Type B pancreatic cell (in vitro differentiated cells): ENCODE measurements around the gene CACNA1S. TPM values are rescaled to one million over a fixed set of nuclear protein-coding genes. Genes with fewer than 3 reads are reported as not detected.

Experiments used
- DNase-seq: peaks from one replicate; pipeline ENCODE4 v3.0.0; 2021; ENCODE audit warnings: mixed read lengths; ENCODE audit not compliant: unreplicated experiment; ENCODE audit errors: extremely low spot score
- H3K27ac Mint-ChIP-seq: 2 replicates; pipeline ENCODE4 v1.8.0; 2021; ENCODE audit warnings: mild to moderate bottlenecking, mixed read lengths
- H3K27me3 Mint-ChIP-seq: 2 replicates; pipeline ENCODE4 v1.8.0; 2021; ENCODE audit warnings: mixed read lengths
- H3K36me3 Mint-ChIP-seq: 2 replicates; pipeline ENCODE4 v1.8.0; 2021; ENCODE audit warnings: mixed read lengths
- H3K4me1 Mint-ChIP-seq: one replicate; pipeline ENCODE4 v1.8.0; 2021; ENCODE audit warnings: mixed read lengths; ENCODE audit not compliant: unreplicated experiment
- H3K4me3 Mint-ChIP-seq: 2 replicates; pipeline ENCODE4 v1.8.0; 2021; ENCODE audit warnings: mild to moderate bottlenecking, mixed read lengths
- H3K9me3 Mint-ChIP-seq: 2 replicates; pipeline ENCODE4 v1.8.0; 2021; ENCODE audit warnings: mixed read lengths
- total RNA-seq: library from RNA; stranded (reverse); gene quantifications from 2 replicates; pipeline ENCODE4 v1.2.1, GENCODE V29; 2021; ENCODE audit warnings: low replicate concordance
- TF ChIP-seq, protein P1 (sequence below): fragments of 200-600 bp; sonication (generic); conservative IDR thresholded peaks from 2 replicates; pipeline ENCODE4 v1.5.0; 2021; ENCODE audit warnings: antibody characterized with exemption, mild to moderate bottlenecking

The CACNA1S gene
- total RNA-seq, 1 donor from 2014 or later: 0.12 TPM

GRCh38 chr1:201083741-201084140 lies 28.5 kb downstream of the CACNA1S start:
- H3K4me1 Mint-ChIP-seq: peaks cover 19% of the 10 kb centered on the region
- TF ChIP-seq, protein P1, sequence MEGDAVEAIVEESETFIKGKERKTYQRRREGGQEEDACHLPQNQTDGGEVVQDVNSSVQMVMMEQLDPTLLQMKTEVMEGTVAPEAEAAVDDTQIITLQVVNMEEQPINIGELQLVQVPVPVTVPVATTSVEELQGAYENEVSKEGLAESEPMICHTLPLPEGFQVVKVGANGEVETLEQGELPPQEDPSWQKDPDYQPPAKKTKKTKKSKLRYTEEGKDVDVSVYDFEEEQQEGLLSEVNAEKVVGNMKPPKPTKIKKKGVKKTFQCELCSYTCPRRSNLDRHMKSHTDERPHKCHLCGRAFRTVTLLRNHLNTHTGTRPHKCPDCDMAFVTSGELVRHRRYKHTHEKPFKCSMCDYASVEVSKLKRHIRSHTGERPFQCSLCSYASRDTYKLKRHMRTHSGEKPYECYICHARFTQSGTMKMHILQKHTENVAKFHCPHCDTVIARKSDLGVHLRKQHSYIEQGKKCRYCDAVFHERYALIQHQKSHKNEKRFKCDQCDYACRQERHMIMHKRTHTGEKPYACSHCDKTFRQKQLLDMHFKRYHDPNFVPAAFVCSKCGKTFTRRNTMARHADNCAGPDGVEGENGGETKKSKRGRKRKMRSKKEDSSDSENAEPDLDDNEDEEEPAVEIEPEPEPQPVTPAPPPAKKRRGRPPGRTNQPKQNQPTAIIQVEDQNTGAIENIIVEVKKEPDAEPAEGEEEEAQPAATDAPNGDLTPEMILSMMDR: no peak
- H3K36me3 Mint-ChIP-seq: no peaks in the 10 kb centered on the region
- DNase-seq: no peak
- no peak overlapping the region for H3K27ac Mint-ChIP-seq
- no peak overlapping the region for H3K4me3 Mint-ChIP-seq
- no peaks in the 10 kb centered on the region for H3K9me3 Mint-ChIP-seq
- peaks cover 6% of the 10 kb centered on the region for H3K27me3 Mint-ChIP-seq

DNA sequence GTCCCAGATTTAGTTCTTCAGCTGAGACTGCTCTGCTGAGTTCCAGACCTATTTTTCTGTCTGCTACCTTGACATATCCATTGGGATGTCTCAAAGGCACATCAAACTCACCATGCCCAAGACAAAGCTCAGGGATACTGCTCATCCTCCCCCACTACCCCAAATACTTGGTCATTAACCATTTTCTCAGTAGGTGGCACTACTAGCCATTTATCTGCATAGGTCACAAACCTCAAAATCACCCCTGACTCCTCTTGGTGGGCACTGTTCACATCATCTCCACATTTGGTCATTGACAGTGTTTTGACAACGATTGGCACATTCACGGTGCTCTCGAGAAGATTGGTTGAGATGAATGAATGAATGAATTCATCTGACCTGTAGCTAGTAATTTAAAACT lies 32.1 kb downstream of the CACNA1S start:
- Mint-ChIP-seq H3K4me1 (peaks cover 14% of the 10 kb centered on the region), H3K9me3 (no peaks in the 10 kb centered on the region), H3K27me3 (peaks cover 6% of the 10 kb centered on the region), H3K4me3 (no peak overlapping the region), H3K27ac (no peak overlapping the region), H3K36me3 (no peaks in the 10 kb centered on the region)
- TF ChIP-seq, protein P1: no peak
- DNase-seq: no peak

GRCh38 chr1:201077736-201078135 lies 34.5 kb downstream of the CACNA1S start:
- Mint-ChIP-seq H3K27ac (no peak overlapping the region), H3K9me3 (no peaks in the 10 kb centered on the region), H3K4me1 (no peaks in the 10 kb centered on the region), H3K36me3 (no peaks in the 10 kb centered on the region), H3K27me3 (peaks cover 6% of the 10 kb centered on the region), H3K4me3 (no peak overlapping the region)
- no peak for DNase-seq
- TF ChIP-seq, protein P1: no peak

- Mint-ChIP-seq H3K27me3 (peaks cover 7% of the 10 kb centered on the region), H3K4me1 (no peaks in the 10 kb centered on the region), H3K27ac (no peak overlapping the region), H3K36me3 (no peaks in the 10 kb centered on the region), H3K4me3 (no peak overlapping the region), H3K9me3 (no peaks in the 10 kb centered on the region)
- DNase-seq: no peak
- TF ChIP-seq, protein P1: no peak
Observed at GRCh38 chr1:201077116-201077515, 35.1 kb downstream of the CACNA1S start.

DNA sequence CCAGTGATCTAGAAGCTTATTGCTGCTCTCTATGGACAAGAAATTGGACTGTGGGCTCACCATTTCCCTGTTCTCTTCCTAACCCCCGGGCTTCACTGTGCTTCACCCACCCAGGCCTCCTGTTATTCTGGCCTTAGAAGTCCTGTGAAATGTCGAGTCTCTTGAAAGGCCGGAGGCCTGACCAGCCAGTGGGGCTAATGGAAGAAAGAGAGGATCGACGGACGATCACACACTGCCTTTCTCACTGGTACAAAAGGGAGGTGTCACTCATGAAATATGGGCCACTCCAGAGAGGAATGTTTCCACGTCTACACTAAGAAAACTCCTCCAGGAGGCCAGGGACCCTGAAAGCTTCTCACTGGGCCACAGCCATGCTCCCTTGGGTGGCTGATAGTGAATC lies 36.1 kb downstream of the CACNA1S start:
- H3K4me3 Mint-ChIP-seq: no peak overlapping the region
- no peaks in the 10 kb centered on the region for H3K4me1 Mint-ChIP-seq
- no peak for DNase-seq
- no peaks in the 10 kb centered on the region for H3K36me3 Mint-ChIP-seq
- H3K27me3 Mint-ChIP-seq: peaks cover 14% of the 10 kb centered on the region
- H3K27ac Mint-ChIP-seq: no peak overlapping the region
- H3K9me3 Mint-ChIP-seq: no peaks in the 10 kb centered on the region
- TF ChIP-seq, protein P1: no peak

- no peaks in the 10 kb centered on the region for H3K9me3 Mint-ChIP-seq
- H3K27me3 Mint-ChIP-seq: peaks cover 14% of the 10 kb centered on the region
- peaks cover 4% of the 10 kb centered on the region for H3K4me1 Mint-ChIP-seq
- TF ChIP-seq, protein P1: no peak
- H3K4me3 Mint-ChIP-seq: no peak overlapping the region
- DNase-seq: no peak
- H3K27ac Mint-ChIP-seq: no peak overlapping the region
- H3K36me3 Mint-ChIP-seq: no peaks in the 10 kb centered on the region
Observed at GRCh38 chr1:201074018-201074417, 38.2 kb downstream of the CACNA1S start.
